Activated CD8-positive, alpha-beta memory T cell treated with anti-CD3 and anti-CD28 coated beads for 1 hour (primary cell): Measurements from ENCODE around the gene MYEOV.

ENCODE experiments used
- DNase-seq, 2 donors: peaks; one replicate each; pipeline ENCODE4 v3.0.0-alpha.2; 2020; ENCODE audit warnings: low read depth in 1 of 2; ENCODE audit errors: extremely low read depth in 1 of 2

The MYEOV gene

GRCh38 chr11:69293819-69294505, at the start of gene MYEOV:
Gene MYEOV, plus strand, starts transcription at chr11:69294155. Its CDS starts 1,200 bp downstream, at chr11:69295355.
- DNase-seq: no peak

GRCh38 chr11:69244266-69244665, 49.7 kb upstream of the MYEOV start:
- DNase-seq: no peak

- DNase-seq: no peak
These were observed 48.9 kb upstream of the MYEOV start for GRCh38 chr11:69245041-69245440.

- no peak for DNase-seq
These were observed 48.2 kb upstream of the MYEOV start for GRCh38 chr11:69245491-69246345.

- no peak for DNase-seq
These were observed 44.4 kb upstream of the MYEOV start for GRCh38 chr11:69249311-69250185.

- no peak for DNase-seq
These were observed 43.5 kb upstream of the MYEOV start for GRCh38 chr11:69250186-69251056.

- DNase-seq: no peak
These were observed 42.9 kb upstream of the MYEOV start for GRCh38 chr11:69251057-69251393.

GRCh38 chr11:69251639-69252489, 42.1 kb upstream of the MYEOV start:
- DNase-seq: no peak

- DNase-seq: no peak
These were observed 41.5 kb upstream of the MYEOV start for GRCh38 chr11:69252490-69252837.

- DNase-seq: no peak
These were observed 40.9 kb upstream of the MYEOV start for GRCh38 chr11:69253028-69253427.

- no peak for DNase-seq
These were observed 36.8 kb upstream of the MYEOV start for GRCh38 chr11:69257134-69257533.

GRCh38 chr11:69257838-69258658, 35.9 kb upstream of the MYEOV start:
- no peak for DNase-seq

- no peak for DNase-seq
These were observed 34.9 kb upstream of the MYEOV start for GRCh38 chr11:69259096-69259495.

- DNase-seq: no peak
These were observed 33.3 kb upstream of the MYEOV start for GRCh38 chr11:69260622-69261021.

GRCh38 chr11:69261116-69261515, 32.8 kb upstream of the MYEOV start:
- no peak for DNase-seq

GRCh38 chr11:69262918-69263735, 30.8 kb upstream of the MYEOV start:
- DNase-seq: no peak

GRCh38 chr11:69263736-69264052, 30.3 kb upstream of the MYEOV start:
- DNase-seq: no peak

- no peak for DNase-seq
These were observed 29.5 kb upstream of the MYEOV start for GRCh38 chr11:69264486-69264885.
